SJSA1 (cell line): ENCODE data around the gene SCART1. TPM values are rescaled to one million over a fixed set of nuclear protein-coding genes. Genes with fewer than 3 reads are reported as not detected.

Experiments used
- DNase-seq, 2 experiments: peaks; one replicate each; pipeline ENCODE4 v3.0.0-alpha.2; 2015 to 2020; ENCODE audit warnings: low spot score in 2 of 2, low read depth in 1 of 2
- H3K27ac ChIP-seq: fragments of 250-450 bp; sonication (Bioruptor Pico); 2 replicates; pipeline ENCODE4 v1.5.1; 2020; ENCODE audit warnings: mild to moderate bottlenecking, moderate library complexity
- H3K27me3 ChIP-seq: fragments of 250-450 bp; sonication (Bioruptor Pico); replicated peaks from 2 replicates; pipeline ENCODE4 v1.5.1; 2020; ENCODE audit warnings: mild to moderate bottlenecking, moderate library complexity
- H3K36me3 ChIP-seq: fragments of 250-450 bp; sonication (Bioruptor Pico); 2 replicates; pipeline ENCODE4 v1.5.1; 2020; ENCODE audit warnings: mild to moderate bottlenecking
- H3K4me1 ChIP-seq: fragments of 250-450 bp; sonication (Bioruptor Pico); replicated peaks from 2 replicates; pipeline ENCODE4 v1.6.1; 2021; ENCODE audit warnings: mild to moderate bottlenecking
- H3K4me3 ChIP-seq: fragments of 250-450 bp; sonication (Bioruptor Pico); 2 replicates; pipeline ENCODE4 v1.5.1; 2020; ENCODE audit warnings: mild to moderate bottlenecking
- H3K9me3 ChIP-seq: fragments of 250-450 bp; sonication (Bioruptor Pico); replicated peaks from 2 replicates; pipeline ENCODE4 v1.5.1; 2020; ENCODE audit warnings: mild to moderate bottlenecking
- total RNA-seq: library from RNA; depleted of rRNA; stranded (reverse); fragments of >200 nt; shearing (Covaris generic); gene quantifications from 2 replicates; pipeline ENCODE4 v1.2.3, GENCODE V29; 2014

Gene SCART1
- total RNA-seq, 1 experiment from 2014 or later, result 0.18 TPM

GRCh38 chr10:133442191-133442966 lies 11.4 kb upstream of the SCART1 start:
- peaks cover 19% of the 10 kb centered on the region for H3K9me3 ChIP-seq
- H3K27ac ChIP-seq, result no peak overlapping the region
- H3K4me3 ChIP-seq, result no peak overlapping the region
- H3K4me1 ChIP-seq, result no peaks in the 10 kb centered on the region
- H3K27me3 ChIP-seq, result no peaks in the 10 kb centered on the region
- H3K36me3 ChIP-seq, result no peaks in the 10 kb centered on the region
- peak in 1 of 2 experiments; percentile 38 for DNase-seq

- H3K4me3 ChIP-seq, result no peak overlapping the region
- H3K4me1 ChIP-seq, result no peaks in the 10 kb centered on the region
- H3K27ac ChIP-seq, result no peak overlapping the region
- peaks cover 22% of the 10 kb centered on the region for H3K9me3 ChIP-seq
- H3K36me3 ChIP-seq, result no peaks in the 10 kb centered on the region
- DNase-seq, result peak in 1 of 2 experiments; percentile 25
- H3K27me3 ChIP-seq, result no peaks in the 10 kb centered on the region
These were observed 10.5 kb upstream of the SCART1 start for GRCh38 chr10:133442967-133443924.

- H3K36me3 ChIP-seq, result no peaks in the 10 kb centered on the region
- no peak overlapping the region for H3K4me3 ChIP-seq
- H3K4me1 ChIP-seq, result no peaks in the 10 kb centered on the region
- H3K27ac ChIP-seq, result no peak overlapping the region
- peaks cover 27% of the 10 kb centered on the region for H3K9me3 ChIP-seq
- DNase-seq, result peak in 1 of 2 experiments; percentile 37
- no peaks in the 10 kb centered on the region for H3K27me3 ChIP-seq
These were observed 9.1 kb upstream of the SCART1 start for GRCh38 chr10:133444342-133445267.

- Histone ChIP-seq H3K4me3 (no peak overlapping the region), H3K36me3 (no peaks in the 10 kb centered on the region), H3K9me3 (peaks cover 27% of the 10 kb centered on the region), H3K27me3 (no peaks in the 10 kb centered on the region), H3K4me1 (no peaks in the 10 kb centered on the region), H3K27ac (no peak overlapping the region)
- peak in 1 of 2 experiments; percentile 33 for DNase-seq
These were observed 8.4 kb upstream of the SCART1 start for GRCh38 chr10:133445268-133445732.

- no peaks in the 10 kb centered on the region for H3K27me3 ChIP-seq
- peak in 1 of 2 experiments; percentile 31 for DNase-seq
- no peaks in the 10 kb centered on the region for H3K4me1 ChIP-seq
- H3K4me3 ChIP-seq, result no peak overlapping the region
- no peak overlapping the region for H3K27ac ChIP-seq
- no peaks in the 10 kb centered on the region for H3K36me3 ChIP-seq
- H3K9me3 ChIP-seq, result peaks cover 27% of the 10 kb centered on the region
These were observed 7.7 kb upstream of the SCART1 start for GRCh38 chr10:133445751-133446708.

- Histone ChIP-seq H3K4me3 (no peak overlapping the region), H3K4me1 (no peaks in the 10 kb centered on the region), H3K27ac (no peak overlapping the region), H3K36me3 (no peaks in the 10 kb centered on the region), H3K9me3 (peaks cover 27% of the 10 kb centered on the region), H3K27me3 (no peaks in the 10 kb centered on the region)
- DNase-seq, result peak in 1 of 2 experiments; percentile 6
These were observed 6.8 kb upstream of the SCART1 start for GRCh38 chr10:133446979-133447378.

GRCh38 chr10:133448120-133448519 lies 5.6 kb upstream of the SCART1 start:
- Histone ChIP-seq H3K36me3 (no peaks in the 10 kb centered on the region), H3K9me3 (peaks cover 27% of the 10 kb centered on the region), H3K27me3 (no peaks in the 10 kb centered on the region), H3K4me3 (no peak overlapping the region), H3K4me1 (no peaks in the 10 kb centered on the region), H3K27ac (no peak overlapping the region)
- no peak for DNase-seq

- no peaks in the 10 kb centered on the region for H3K36me3 ChIP-seq
- peaks cover 16% of the 10 kb centered on the region for H3K9me3 ChIP-seq
- H3K27me3 ChIP-seq, result no peaks in the 10 kb centered on the region
- H3K27ac ChIP-seq, result no peak overlapping the region
- no peak for DNase-seq
- no peak overlapping the region for H3K4me3 ChIP-seq
- no peaks in the 10 kb centered on the region for H3K4me1 ChIP-seq
These were observed 2.4 kb upstream of the SCART1 start for GRCh38 chr10:133451346-133451745.

GRCh38 chr10:133452453-133452852 lies 1.3 kb upstream of the SCART1 start:
- Histone ChIP-seq H3K36me3 (no peaks in the 10 kb centered on the region), H3K4me3 (no peak overlapping the region)

GRCh38 chr10:133454204-133454893 lies 604 bp downstream of the SCART1 start:
- H3K27me3 ChIP-seq, result no peaks in the 10 kb centered on the region
- no peak overlapping the region for H3K27ac ChIP-seq
- no peak overlapping the region for H3K4me3 ChIP-seq
- no peaks in the 10 kb centered on the region for H3K36me3 ChIP-seq
- peak in 1 of 2 experiments; percentile 36 for DNase-seq
- peaks cover under 1% of the 10 kb centered on the region for H3K9me3 ChIP-seq
- no peaks in the 10 kb centered on the region for H3K4me1 ChIP-seq

More at GRCh38 chr10:133452453-133452852, 1.3 kb upstream of the SCART1 start:
- Histone ChIP-seq H3K4me1 (no peaks in the 10 kb centered on the region), H3K9me3 (peaks cover 12% of the 10 kb centered on the region), H3K27me3 (no peaks in the 10 kb centered on the region), H3K27ac (no peak overlapping the region)
- DNase-seq, result no peak

- no peak overlapping the region for H3K27ac ChIP-seq
- peak in 1 of 2 experiments; percentile 21 for DNase-seq
- H3K4me3 ChIP-seq, result no peak overlapping the region
- H3K4me1 ChIP-seq, result no peaks in the 10 kb centered on the region
- no peaks in the 10 kb centered on the region for H3K36me3 ChIP-seq
- peaks cover 6% of the 10 kb centered on the region for H3K9me3 ChIP-seq
- H3K27me3 ChIP-seq, result no peaks in the 10 kb centered on the region
These were observed 1.5 kb downstream of the SCART1 start for GRCh38 chr10:133455196-133455595.

GRCh38 chr10:133455611-133456031 lies 1.9 kb downstream of the SCART1 start:
- H3K4me3 ChIP-seq, result no peak overlapping the region
- H3K27me3 ChIP-seq, result no peaks in the 10 kb centered on the region
- H3K4me1 ChIP-seq, result no peaks in the 10 kb centered on the region
- H3K27ac ChIP-seq, result no peak overlapping the region
- no peaks in the 10 kb centered on the region for H3K36me3 ChIP-seq
- peak in 1 of 2 experiments; percentile 33 for DNase-seq
- peaks cover 6% of the 10 kb centered on the region for H3K9me3 ChIP-seq
